GM18867 (cell line): ENCODE measurements around the gene NMS.

Source experiments
- ATAC-seq: cut with Tn5 transposase; IDR thresholded peaks from one replicate; pipeline ENCODE4 v1.9.1; 2021; ENCODE audit warnings: mild to moderate bottlenecking, moderate library complexity; ENCODE audit not compliant: unreplicated experiment

NMS gene

DNA sequence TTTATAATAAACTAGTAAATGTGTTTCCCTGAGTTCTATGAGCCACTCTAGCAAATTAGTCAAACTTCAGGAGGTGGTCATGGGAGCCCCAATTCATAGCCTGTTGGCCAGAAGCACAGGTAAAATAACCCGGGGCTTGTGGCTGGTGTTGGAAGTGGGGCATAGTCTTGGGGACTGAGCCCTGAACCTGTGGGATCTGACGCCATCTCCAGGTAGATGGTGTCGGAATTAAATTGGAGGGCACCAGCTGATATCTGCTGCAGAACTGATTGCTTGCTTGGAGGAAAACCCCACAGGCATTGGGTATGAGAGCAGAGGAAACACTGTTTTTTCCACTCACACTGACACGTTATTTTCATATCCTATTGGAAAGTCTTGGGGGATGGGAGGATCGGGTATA is 14.1 kb downstream of the NMS start:
- no peak for ATAC-seq

GRCh38 chr2:100485396-100485795 is 15.1 kb downstream of the NMS start:
- ATAC-seq: no peak

DNA sequence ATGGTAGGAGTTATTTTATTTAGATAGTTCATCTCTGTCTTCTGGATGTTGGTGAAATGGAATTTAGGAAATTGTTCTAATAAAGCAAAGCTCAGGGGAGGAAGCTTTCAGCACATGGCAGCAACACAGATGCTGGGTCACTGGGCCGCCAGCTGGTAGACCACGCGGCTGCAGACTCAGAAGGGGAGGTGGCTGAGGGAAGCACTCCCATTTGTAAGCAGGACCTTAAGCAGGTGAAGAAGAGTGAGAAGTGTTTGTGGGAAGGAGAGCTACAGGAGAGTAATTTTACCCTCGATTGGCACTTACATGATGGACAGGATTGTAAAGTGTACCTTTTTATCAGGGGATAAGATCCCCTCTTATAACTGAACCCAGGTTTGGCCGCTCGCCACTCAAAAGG is 24.4 kb downstream of the NMS start:
- ATAC-seq: no peak

- ATAC-seq: no peak
Measured at GRCh38 chr2:100502782-100503181, 32.5 kb downstream of the NMS start.

DNA sequence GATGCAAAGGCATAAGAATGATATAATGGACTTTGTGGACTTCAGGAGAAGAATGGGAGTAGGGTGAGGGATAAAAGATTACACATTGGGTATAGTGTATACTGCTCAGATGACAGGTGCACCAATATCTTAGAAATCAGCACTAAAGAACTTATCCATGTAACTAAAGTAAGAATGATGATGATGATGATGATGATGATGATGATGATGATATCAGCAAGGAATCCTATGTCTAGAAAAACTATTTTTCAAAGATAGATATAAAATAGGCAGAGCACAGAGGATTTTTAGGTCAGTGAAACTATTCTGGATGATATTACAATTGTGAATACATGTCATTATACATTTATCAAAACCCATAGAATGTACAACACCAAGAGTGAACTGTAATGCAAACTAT is 34.3 kb downstream of the NMS start:
- ATAC-seq: no peak

DNA sequence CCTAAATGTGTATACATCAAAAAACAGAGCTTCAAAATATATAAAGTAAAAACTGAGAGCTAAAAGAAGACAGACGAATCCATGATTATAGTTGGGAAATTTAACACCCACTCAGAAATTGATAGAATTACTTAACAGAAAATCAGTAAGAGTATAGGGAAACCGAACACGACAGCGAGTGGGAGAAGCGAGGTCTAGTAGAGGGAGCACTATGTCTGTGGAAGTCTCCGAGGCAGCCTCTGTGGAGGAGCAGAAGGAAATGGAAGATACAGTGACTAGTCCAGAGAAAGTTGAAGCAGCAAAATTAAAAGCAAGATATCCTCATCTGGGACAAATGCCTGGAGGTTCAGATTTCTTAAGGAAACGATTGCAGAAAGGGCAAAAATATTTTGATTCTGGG is 38.8 kb downstream of the NMS start:
- ATAC-seq: no peak

DNA sequence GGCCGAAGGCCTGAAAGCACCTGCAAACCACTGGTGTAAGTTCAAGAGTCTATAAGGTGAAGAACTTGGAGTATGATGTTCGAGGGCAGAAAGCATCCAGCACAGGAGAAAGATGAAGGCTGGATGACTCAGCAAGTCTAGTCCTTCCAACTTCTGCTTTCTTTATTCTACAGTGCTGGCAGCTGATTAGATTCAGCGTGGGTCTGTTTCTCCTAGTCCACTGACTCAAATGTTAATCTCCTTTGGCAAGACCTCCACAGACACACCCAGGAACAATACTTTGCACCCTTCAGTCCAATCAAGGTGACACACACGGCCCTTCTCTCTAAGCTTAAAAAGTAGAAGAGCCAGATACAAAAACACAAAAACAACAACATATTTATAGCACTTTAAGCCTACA is 43.4 kb downstream of the NMS start:
- ATAC-seq: no peak

DNA sequence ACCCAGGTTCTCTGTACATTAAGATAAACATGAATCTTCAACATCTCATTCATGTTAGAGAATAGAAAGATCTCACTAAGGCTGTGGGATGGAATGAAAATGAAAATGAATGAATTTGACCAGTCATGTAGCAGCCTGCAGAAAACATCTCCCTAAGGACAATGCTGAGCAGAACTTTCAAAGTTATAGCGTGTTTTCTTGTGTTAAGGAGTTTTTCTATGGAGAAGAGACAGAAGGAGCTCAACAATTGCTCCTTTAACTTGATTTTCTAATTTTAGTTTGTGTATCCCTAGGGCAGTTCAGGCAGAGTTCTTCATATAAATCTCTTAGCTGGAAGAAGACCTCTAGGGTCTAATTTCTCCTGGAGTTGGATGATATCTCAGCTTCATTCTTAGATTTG is 47.3 kb downstream of the NMS start:
- no peak for ATAC-seq

DNA sequence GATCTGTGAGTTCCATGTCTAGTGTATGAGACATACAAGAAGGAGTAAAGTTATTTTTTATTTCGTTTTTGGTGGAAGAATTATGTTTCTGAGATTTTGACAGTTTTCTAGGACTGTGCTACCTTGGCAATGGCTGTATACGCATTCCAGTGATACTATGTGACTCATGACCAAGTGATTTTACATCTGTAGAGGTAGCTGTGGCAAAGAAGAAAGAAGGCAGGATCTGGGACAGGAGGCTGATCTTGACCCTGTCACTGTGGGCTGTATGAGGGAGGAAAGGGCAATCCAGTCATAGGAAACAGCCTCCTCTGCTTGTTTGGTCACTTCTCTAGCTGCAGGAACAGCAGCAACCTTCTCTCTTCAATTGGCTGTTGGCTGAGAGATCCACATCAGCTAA is 48.5 kb downstream of the NMS start:
- ATAC-seq: no peak

DNA sequence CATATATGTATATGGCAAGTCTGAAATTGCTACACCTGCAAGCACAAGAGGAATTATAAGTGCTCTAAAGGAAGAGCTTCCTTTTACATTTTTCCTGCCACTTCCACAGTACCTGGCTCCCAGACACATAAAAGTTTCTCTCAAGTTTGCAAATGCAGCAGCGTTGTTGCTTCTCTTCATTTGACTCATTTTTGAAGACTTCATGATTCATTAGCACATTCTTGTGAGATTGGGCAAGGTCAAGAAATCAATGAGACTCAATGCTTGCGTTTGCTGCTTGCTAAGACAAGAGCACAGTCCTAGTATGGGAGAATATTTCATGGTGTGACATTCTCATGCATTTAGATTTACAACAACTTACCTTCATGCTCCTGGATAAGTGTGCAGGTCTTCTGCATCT is 49.9 kb downstream of the NMS start:
- ATAC-seq: no peak

DNA sequence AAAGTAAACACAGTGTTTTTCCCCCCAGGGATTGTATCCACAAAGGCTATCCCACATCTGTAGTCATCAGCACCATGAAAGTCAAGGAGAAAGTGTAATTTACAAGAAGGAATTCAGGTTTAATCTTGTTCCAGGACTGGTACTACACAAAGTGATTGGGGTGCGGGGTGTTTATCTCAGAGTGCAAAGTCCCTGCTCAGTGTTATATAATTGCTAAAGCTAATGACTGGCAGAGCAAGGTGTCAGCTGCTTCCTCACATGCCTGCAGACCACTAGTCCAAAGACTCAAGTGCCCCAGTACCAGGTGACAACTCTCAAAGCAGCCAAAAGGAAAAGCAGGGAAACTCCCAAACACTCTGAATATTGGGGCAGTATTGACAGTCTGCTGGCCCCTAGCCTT is 52.1 kb downstream of the NMS start:
- ATAC-seq: no peak

DNA sequence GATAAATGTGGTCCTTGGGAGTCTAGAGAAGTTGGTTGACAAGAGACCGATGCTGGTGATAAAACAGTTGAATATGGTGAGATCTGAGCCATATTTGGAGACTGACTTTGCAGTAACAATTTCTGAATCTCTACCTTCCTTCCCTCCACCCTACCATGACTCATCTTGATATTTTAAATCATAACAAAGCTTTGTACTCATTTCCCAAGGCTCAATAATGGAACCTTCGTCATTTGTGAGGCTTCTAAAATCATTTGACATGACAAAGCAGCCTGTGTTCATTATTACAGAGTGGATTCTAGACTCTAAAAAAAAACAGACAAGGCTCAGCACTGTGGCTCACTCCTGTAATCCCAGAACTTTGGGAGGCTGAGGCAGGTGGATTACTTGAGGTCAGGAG is 54.0 kb downstream of the NMS start:
- no peak for ATAC-seq

- no peak for ATAC-seq
Measured at GRCh38 chr2:100526868-100527267, 56.6 kb downstream of the NMS start.

- no peak for ATAC-seq
Measured at GRCh38 chr2:100527440-100528015, 57.2 kb downstream of the NMS start.

DNA sequence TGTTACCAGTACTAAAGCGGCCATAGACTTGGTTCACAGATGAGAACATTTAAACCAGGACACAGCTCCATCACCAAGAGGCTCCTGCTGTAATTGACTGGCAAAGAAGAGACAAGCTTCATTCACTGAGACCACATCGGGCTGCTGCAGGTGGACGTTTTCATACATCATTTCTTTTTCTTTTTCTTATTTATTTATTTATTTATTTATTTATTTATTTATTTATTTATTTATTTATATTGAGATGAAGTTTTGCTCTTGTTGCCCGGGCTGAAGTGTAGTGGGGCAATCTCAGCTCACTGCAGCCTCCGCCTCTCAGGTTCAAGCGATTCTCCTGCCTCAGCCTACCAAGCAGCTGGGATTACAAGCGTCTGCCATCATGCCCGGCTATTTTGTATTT is 58.9 kb downstream of the NMS start:
- no peak for ATAC-seq

GRCh38 chr2:100529900-100530299 is 59.6 kb downstream of the NMS start:
- no peak for ATAC-seq
